HepG2 (cell line): ENCODE data around the gene WHAMM. TPM values are rescaled to one million over a fixed set of nuclear protein-coding genes. Genes with fewer than 3 reads are reported as not detected.

Source experiments
- ARID5B ChIP-seq: IDR thresholded peaks from 2 replicates; pipeline ENCODE4 v1.4.0; 2020; ENCODE audit warnings: mild to moderate bottlenecking, missing genetic modification reagents
- CC2D1A ChIP-seq: sonication (generic); formaldehyde crosslinking; IDR thresholded peaks from 2 replicates; pipeline ENCODE4 v1.8.1; 2023; ENCODE audit warnings: mild to moderate bottlenecking, missing genetic modification reagents
- E2F2 ChIP-seq: sonication (generic); formaldehyde crosslinking; IDR thresholded peaks from 2 replicates; pipeline ENCODE4 v1.4.0; 2020; ENCODE audit warnings: missing genetic modification reagents, borderline replicate concordance
- HMG20B ChIP-seq: conservative IDR thresholded peaks from 2 replicates; pipeline ENCODE4 v1.6.1; 2016; ENCODE audit warnings: missing genetic modification reagents, missing compliant biosample characterization
- MXD3 ChIP-seq: IDR thresholded peaks from 2 replicates; pipeline ENCODE4 v1.6.1; 2016; ENCODE audit warnings: mild to moderate bottlenecking, missing biosample characterization, missing genetic modification reagents
- NFAT5 ChIP-seq: sonication (generic); formaldehyde crosslinking; IDR thresholded peaks from 2 replicates; pipeline ENCODE4 v1.4.0; 2020; ENCODE audit warnings: missing genetic modification reagents
- SETDB1 ChIP-seq: sonication (generic); formaldehyde crosslinking; IDR thresholded peaks from 2 replicates; pipeline ENCODE4 v1.5.1; 2020; ENCODE audit warnings: missing genetic modification reagents, mild to moderate bottlenecking, borderline replicate concordance
- ZNF580 ChIP-seq: IDR thresholded peaks from 2 replicates; pipeline ENCODE4 v1.6.1; 2016; ENCODE audit warnings: low read depth, borderline replicate concordance
- ZNF768 ChIP-seq: sonication (generic); formaldehyde crosslinking; IDR thresholded peaks from 2 replicates; pipeline ENCODE4 v1.4.0; 2020; ENCODE audit warnings: missing genetic modification reagents
- ZNF792 ChIP-seq: IDR thresholded peaks from 2 replicates; pipeline ENCODE4 v1.6.1; 2016
- polyA plus RNA-seq, 8 experiments: library from polyadenylated mRNA; depleted of rRNA in 3 of 8; stranded (reverse) in 7 of 8; unstranded in 1 of 8; fragments of >200 nt; fragmentation: Illumina TruSeq in 4 of 8; extraction: Trizol in 4 of 8; gene quantifications; 2 replicates each; pipeline versions ENCODE4 v1.2.1 to v1.2.3, GENCODE V29; 2011 to 2016; ENCODE audit warnings: low read depth in 4 of 8, missing spikeins in 1 of 8, mixed read lengths in 1 of 8; ENCODE audit not compliant: insufficient read depth in 1 of 8
- total RNA-seq, 5 experiments: library from RNA; depleted of rRNA; stranded (reverse); fragments of >200 nt; fragmentation: Illumina TruSeq; extraction: Trizol; gene quantifications; 2 replicates each; pipeline ENCODE4 v1.2.3, GENCODE V29; 2016; ENCODE audit warnings: low read depth in 1 of 5

The WHAMM gene
- total and polyA plus RNA-seq, 2 of the 13 experiments (the other 11 are each of a cell fraction or from before 2014, with no cell fraction given) = 2.9 to 3.0 TPM

GRCh38 chr15:82831894-82832600 is 22.6 kb downstream of the WHAMM start (continued):
- TF ChIP-seq ZNF792 (CRISPR knock-in tag) = no peak
- no peak for TF ChIP-seq MXD3
- no peak for TF ChIP-seq CC2D1A (CRISPR knock-in tag)
- TF ChIP-seq HMG20B (CRISPR knock-in tag) = no peak
- TF ChIP-seq E2F2 = no peak
- TF ChIP-seq ZNF580 (CRISPR knock-in tag) = no peak
- no peak for TF ChIP-seq ZNF768
- TF ChIP-seq ARID5B = no peak
- no peak for TF ChIP-seq SETDB1 (CRISPR knock-in tag)
- no peak for TF ChIP-seq NFAT5
